Activated CD8-positive, alpha-beta memory T cell treated with anti-CD3 and anti-CD28 coated beads for 36 hours (primary cell): ENCODE data around the gene MACROD1. TPM values are rescaled to one million over a fixed set of nuclear protein-coding genes. Genes with fewer than 3 reads are reported as not detected.

Source experiments
- CTCF ChIA-PET: fragments of 350-600 bp; sonication (Branson Sonifier 250); formaldehyde crosslinking; loops from one replicate; lab custom pipeline; 2021; ENCODE audit warnings: antibody characterized with exemption; lab: Charles Lee
- POLR2A ChIA-PET: fragments of 350-600 bp; sonication (Branson Sonifier 250); formaldehyde crosslinking; loops from one replicate; lab custom pipeline; 2021; ENCODE audit warnings: antibody characterized with exemption; lab: Charles Lee
- total RNA-seq, 2 experiments: library from RNA; stranded (reverse); gene quantifications; one replicate each; pipeline ENCODE4 v1.2.3, GENCODE V29; 2021

Gene MACROD1
- 10 to 100 TPM; 20.6 to 21.8 TPM for total RNA-seq

DNA sequence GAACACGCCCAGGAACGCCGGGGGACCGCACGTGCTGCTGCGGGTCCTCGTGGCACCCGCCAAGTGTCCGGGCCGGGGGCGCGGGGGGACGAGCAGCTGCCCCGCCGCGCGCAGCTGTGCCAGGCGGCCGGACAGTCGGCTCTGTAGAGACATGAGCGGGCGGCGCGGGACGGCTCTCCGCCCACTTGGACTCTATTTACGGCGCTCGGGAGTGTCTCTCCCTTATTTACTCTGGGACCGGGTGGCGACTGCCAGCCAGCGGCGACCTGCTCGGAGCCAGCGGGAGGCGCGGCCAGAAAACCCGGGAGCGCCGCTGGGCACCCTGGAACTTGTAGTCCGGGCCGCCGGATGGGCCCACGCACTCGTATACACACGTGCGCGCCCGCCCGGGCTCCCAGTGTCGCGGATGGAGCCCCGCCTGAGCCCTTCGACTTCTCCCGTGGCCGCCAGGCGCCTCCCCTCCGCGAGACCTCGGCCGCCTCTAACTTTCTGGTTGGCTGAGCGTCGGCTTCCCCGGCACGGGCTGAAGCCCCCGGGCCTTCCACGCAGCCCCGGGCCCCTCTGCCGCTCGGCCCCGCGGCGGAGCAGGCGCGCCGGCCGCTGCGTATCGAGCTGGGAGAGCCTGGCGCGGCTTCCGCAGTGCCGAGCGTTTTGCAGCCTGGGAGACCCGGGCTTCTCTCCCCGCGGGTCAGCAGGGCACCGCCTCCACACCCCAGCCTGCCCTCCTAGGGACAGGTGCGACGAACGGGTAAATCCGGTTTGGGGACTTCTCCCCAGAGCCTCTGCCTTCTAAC is at the start of gene MACROD1:
MACROD1 (minus strand) TSS at position 272 of the 794 bp plus-strand sequence; CDS start at position 153, 119 bp downstream.
- POLR2A ChIA-PET = interaction anchor here (0.6 to 2.8 kb wide), 4 partner anchors 19 to 327 kb away, joined by 3 to 20 read pairs (median 3); partner anchors contain the start of genes MARK2 and STIP1
- CTCF ChIA-PET = interaction anchor here (0.5 to 3.0 kb wide), 5 partner anchors 13 to 166 kb away, joined by 3 to 15 read pairs (median 3); no protein-coding TSS in a partner anchor

DNA sequence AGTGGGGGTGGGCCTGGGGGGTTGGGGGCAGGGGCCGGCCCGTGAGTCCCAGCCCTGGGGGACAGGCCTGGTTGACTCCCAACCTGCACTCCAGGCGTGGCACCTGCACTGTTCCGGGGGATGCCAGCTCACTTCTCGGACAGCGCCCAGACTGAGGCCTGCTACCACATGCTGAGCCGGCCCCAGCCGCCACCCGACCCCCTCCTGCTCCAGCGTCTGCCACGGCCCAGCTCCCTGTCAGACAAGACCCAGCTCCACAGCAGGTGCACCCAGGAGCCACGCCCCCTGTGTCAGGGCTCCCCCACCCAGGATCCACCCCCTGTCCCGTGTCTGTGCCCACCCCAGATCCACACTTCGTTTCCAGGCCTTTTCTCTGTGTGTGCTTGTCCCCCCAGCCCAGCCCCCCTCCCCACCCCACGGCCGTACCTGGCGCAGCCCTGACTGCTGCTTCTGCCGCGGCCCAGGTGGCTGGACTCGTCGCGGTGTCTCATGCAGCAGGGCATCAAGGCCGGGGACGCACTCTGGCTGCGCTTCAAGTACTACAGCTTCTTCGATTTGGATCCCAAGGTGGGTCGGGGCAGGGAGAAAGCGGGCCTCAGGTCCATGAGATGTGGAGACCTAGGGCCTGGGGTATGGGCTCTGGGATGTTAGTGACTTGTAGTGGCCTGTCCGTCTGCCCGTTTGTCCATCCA is 45.4 kb upstream of the MACROD1 start:
- ChIA-PET POLR2A (interaction anchor here (5.9 kb wide), 1 partner anchor 14 kb away, joined by 70 read pairs; the partner anchor contains the start of genes NUDT22 and TRPT1), CTCF (no interaction called here)

GRCh38 chr11:64210301-64211020 is 44.5 kb upstream of the MACROD1 start:
- POLR2A ChIA-PET = interaction anchor here (0.7 to 5.9 kb wide), 2 partner anchors 10 to 15 kb away, joined by 3 to 70 read pairs; partner anchors contain the start of genes NUDT22 and TRPT1
- CTCF ChIA-PET = interaction anchor here (1.2 to 1.5 kb wide), 2 partner anchors 9 to 94 kb away, joined by 3 to 7 read pairs; no protein-coding TSS in a partner anchor

DNA sequence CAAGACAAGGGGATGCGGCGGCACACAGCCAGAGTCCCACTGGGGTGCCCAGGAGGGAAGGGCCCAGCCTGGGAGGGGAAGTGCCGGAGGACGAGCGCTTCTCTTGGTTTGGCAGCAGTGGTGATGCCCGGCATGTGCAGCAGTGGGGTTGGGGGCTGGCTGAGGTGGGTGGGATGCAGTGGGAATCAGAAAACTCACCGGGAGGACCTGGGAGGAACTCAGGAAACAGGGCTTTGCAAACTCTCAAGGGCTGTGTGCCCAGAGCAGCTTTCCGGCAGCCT is 43.6 kb upstream of the MACROD1 start:
- CTCF ChIA-PET = interaction anchor here (1.2 to 6.6 kb wide), 3 partner anchors 10 to 95 kb away, joined by 3 to 41 read pairs (median 7); partner anchors contain the start of genes NUDT22 and TRPT1
- POLR2A ChIA-PET = interaction anchor here (5.2 to 5.9 kb wide), 2 partner anchors 16 to 22 kb away, joined by 70 to 106 read pairs; partner anchors contain the start of genes NUDT22, STIP1 and TRPT1

GRCh38 chr11:64208796-64209562 is 43.1 kb upstream of the MACROD1 start:
- CTCF ChIA-PET = interaction anchor here (1.0 to 6.6 kb wide), 8 partner anchors 9 to 96 kb away, joined by 3 to 54 read pairs (median 10); partner anchors contain the start of genes FKBP2, NUDT22, PLCB3 and STIP1
- POLR2A ChIA-PET = interaction anchor here (1.5 to 5.9 kb wide), 3 partner anchors 11 to 22 kb away, joined by 3 to 106 read pairs (median 70); partner anchors contain the start of genes NUDT22, STIP1 and TRPT1

DNA sequence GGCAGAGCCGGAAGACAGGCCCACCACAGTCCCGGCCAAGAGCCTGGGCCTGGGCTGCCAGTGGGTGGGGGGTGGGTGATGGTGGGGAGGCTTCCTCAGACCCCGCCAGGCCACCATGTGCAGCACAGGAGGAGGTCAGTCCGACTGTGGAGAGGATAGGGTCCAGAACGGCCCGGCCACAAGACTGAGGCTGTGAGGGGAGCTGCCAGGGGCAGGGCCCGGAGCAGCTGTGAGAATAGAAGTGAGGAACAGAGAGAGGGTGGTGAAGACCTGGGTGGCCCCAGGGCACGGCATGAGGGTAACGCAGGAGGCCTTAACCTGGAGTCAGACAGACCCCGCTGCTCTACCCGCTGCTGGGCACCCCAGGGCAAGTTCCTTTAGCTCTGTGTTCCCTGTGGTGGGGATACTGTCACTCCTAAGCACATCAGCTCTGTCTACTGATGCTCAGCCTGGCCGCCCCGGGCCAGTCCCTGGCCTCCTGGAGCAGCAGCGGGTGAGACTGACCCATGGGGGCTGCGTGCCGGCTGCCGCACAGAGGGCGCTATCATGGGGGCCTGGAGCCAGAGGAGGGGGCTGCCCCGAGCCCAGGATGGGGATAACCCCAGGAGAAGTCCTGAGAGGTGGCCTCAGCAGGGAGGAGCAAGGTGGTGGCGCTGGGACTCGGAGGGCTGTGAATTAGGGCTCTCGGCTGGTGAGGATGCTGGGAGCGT is 42.3 kb upstream of the MACROD1 start:
- ChIA-PET CTCF (interaction anchor here (1.0 to 6.6 kb wide), 8 partner anchors 9 to 64 kb away, joined by 3 to 54 read pairs (median 12); partner anchors contain the start of genes FKBP2, NUDT22, PLCB3 and STIP1), POLR2A (interaction anchor here (0.5 to 5.9 kb wide), 10 partner anchors 11 to 393 kb away, joined by 3 to 106 read pairs (median 14); partner anchors contain the start of genes FKBP2, NUDT22, PRDX5 and STIP1)

DNA sequence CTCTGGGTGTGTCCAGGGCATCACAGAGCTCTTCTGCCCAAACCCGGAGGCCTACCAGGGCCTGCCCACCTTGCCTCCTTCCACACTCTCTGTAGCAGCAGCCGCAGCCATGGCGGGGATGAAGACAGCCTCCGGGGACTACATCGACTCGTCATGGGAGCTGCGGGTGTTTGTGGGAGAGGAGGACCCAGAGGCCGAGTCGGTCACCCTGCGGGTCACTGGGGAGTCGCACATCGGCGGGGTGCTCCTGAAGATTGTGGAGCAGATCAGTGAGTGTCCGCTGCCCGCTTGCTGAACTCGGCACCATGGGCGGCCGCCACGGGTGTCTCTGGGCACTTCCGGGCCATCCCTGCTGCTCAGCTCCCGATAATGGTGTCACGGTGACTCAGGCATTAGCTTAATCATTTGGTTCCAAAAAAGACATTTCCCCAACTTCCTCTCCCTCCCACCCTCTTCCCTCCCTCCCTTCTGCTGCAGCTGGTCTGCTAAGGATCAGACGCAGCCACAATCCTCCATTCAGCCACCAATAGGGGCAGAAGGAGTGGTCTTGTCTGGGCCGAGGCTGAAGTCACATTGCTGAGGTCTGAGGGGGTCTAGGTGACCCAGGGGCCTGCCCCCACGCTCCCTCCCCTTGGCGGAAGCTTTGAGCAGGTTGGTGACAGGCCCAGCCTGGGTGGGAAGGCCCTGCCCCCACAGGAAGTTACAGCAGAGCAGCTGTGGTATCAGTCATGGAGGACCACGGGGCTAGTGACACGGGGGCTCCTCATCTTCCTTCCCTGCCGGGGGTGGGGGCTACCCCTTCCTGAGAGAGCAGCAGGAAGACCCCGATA is 41.6 kb upstream of the MACROD1 start:
- POLR2A ChIA-PET = interaction anchor here (0.5 to 5.9 kb wide), 15 partner anchors 11 to 571 kb away, joined by 3 to 106 read pairs (median 7); partner anchors contain the start of genes FKBP2, NUDT22, PRDX5 and SF1
- CTCF ChIA-PET = interaction anchor here (1.0 to 6.6 kb wide), 12 partner anchors 10 to 97 kb away, joined by 3 to 54 read pairs (median 7); partner anchors contain the start of genes FKBP2, NUDT22, PLCB3 and PPP1R14B

DNA sequence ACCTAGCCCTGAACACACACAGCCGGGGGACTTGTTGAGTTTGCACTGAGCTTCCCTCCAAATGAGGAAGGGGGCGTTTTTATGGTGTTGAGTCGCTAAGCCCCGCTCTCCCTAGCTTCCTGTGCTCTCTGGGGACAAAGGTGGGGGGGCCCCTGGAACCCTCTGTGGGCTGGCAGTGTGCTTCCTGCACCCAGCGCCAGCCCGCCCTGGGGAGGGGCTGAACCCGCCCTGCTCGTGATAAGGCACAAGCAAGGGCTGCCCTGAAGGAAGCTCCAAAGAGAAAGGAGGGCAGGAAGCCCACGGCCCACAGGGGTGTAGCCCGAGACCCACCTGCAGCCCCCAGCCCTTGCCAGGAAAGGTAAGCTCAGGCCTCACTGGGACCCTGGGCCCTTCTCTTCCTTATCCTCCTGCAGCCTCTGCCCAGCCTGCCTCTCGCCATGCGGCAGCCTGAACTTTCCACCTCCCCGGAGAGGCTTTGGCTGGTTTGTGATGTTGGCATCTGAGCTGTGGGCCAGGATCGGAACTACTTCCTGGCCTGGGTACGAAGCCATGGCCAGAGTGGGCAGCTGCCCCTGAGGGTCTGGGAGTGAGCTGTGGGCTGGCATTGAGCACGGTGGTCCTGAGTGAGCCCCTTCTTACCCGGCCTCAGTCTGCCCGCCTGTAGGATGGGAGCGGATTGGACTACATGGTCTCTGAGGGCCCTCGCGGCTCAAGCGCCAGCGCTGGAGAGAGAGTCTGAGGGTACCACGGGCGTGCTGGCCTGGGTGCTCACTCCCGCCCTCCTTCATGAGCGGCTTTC is 40.7 kb upstream of the MACROD1 start, which contains the start of gene FERMT3:
FERMT3 (plus strand) TSS at position 265 of the 799 bp plus-strand sequence. CDS start 644 bp downstream, outside the sequence.
- POLR2A ChIA-PET = interaction anchor here (0.6 to 5.9 kb wide), 16 partner anchors 12 to 572 kb away, joined by 3 to 106 read pairs (median 6); partner anchors contain the start of genes FKBP2, NUDT22, PRDX5 and SF1

GRCh38 chr11:64204464-64204989 is 38.6 kb upstream of the MACROD1 start:
- CTCF ChIA-PET = interaction anchor here (0.7 to 6.6 kb wide), 10 partner anchors 11 to 100 kb away, joined by 3 to 54 read pairs (median 6); partner anchors contain the start of genes ESRRA, NUDT22, PLCB3 and STIP1
- POLR2A ChIA-PET = interaction anchor here (0.7 to 5.2 kb wide), 6 partner anchors 17 to 437 kb away, joined by 3 to 106 read pairs (median 5); partner anchors contain the start of genes NUDT22, PPP1R14B, STIP1 and TRPT1

More for the DNA sequence above, 40.7 kb upstream of the MACROD1 start, which contains the start of gene FERMT3:
- CTCF ChIA-PET = interaction anchor here (0.5 to 6.6 kb wide), 15 partner anchors 11 to 98 kb away, joined by 3 to 54 read pairs (median 5); partner anchors contain the start of genes ESRRA, NUDT22, PLCB3 and PPP1R14B

DNA sequence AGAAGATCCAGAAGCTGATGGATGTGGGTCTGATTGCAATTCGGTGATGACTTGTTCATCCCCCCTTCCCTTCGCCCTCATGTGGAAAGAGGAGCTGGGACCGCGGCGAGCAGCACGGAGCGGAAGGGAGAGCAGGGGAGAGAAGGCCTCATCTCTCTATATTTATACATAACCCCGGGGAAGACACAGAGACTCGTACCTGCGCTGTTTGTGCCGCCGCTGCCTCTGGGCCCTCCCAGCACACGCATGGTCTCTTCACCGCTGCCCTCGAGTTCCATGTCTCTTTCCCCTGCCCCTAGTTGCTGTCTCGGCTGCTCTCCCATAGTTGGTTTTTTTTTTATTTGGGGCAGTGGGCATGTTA is 38.1 kb upstream of the MACROD1 start:
- ChIA-PET POLR2A (interaction anchor here (0.7 to 5.2 kb wide), 3 partner anchors 17 to 43 kb away, joined by 3 to 106 read pairs (median 6); partner anchors contain the start of genes NUDT22, PPP1R14B, STIP1 and TRPT1), CTCF (interaction anchor here (0.7 to 6.6 kb wide), 10 partner anchors 11 to 100 kb away, joined by 3 to 54 read pairs (median 6); partner anchors contain the start of genes ESRRA, NUDT22, PLCB3 and STIP1)

- CTCF ChIA-PET = interaction anchor here (1.1 to 6.6 kb wide), 7 partner anchors 10 to 101 kb away, joined by 3 to 54 read pairs (median 6); partner anchors contain the start of genes ESRRA, NUDT22, STIP1 and TRPT1
- POLR2A ChIA-PET = interaction anchor here (0.6 to 0.7 kb wide), 2 partner anchors 11 to 43 kb away, joined by 3 read pairs; partner anchors contain the start of gene PPP1R14B
These were observed 37.6 kb upstream of the MACROD1 start for GRCh38 chr11:64203421-64204079.

- POLR2A ChIA-PET = interaction anchor here (0.6 kb wide), 1 partner anchor 11 kb away, joined by 3 read pairs; no protein-coding TSS in a partner anchor
- CTCF ChIA-PET = interaction anchor here (3.4 to 6.6 kb wide), 3 partner anchors 16 to 101 kb away, joined by 16 to 54 read pairs (median 41); partner anchors contain the start of genes ESRRA, NUDT22, STIP1 and TRPT1
These were observed 37.1 kb upstream of the MACROD1 start for GRCh38 chr11:64202992-64203391.

DNA sequence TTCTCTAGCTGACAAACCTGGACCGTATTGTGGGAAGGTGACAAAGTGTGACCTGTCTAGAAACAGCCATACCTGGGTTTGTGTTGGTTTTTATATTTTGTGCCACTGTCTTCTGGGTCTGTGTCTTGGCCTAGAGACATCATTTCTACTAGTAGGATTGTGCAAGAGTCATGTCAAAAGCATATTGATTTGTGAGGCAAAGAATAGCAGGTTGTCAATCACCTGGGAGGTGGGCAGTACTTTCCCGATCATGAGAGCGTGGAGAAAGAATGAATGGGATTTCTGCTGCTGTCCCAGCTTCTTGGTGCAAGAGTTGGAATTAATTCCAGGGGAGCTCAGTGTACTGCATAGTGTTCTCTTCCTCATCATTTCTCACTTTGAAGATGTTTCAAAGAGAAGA is 35.6 kb upstream of the MACROD1 start:
- CTCF ChIA-PET = interaction anchor here (2.6 kb wide), 1 partner anchor 14 kb away, joined by 9 read pairs; no protein-coding TSS in a partner anchor
- POLR2A ChIA-PET = no interaction called here
